ENCODE results near the gene UCK2. TPM values are rescaled to one million over a fixed set of nuclear protein-coding genes. Genes with fewer than 3 reads are reported as not detected.

Gene UCK2
- total RNA-seq, 1 experiment from 2014 or later: 77.9 TPM

DNA sequence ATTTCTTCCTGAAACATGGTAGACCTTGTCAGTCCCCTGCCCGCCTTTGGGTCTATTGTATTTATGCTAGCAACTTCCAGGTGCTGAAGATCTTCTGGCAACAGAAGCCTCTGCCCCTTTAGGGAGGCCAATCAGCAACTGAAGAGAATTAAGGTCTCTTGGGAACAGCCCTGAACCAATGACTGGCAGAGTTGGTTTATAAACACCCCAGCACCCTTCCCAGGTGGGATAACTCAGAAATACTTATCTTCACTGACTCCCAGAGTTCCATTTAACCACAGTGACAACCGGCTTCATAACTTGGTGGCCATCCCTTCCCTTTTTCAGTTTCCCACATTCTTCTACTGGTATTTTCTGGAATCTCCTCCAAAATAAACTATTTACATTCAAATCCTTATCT is 31.5 kb upstream of the UCK2 start:
- H3K4me1 Mint-ChIP-seq: no peaks in the 10 kb centered on the region

More for the DNA sequence above, 31.5 kb upstream of the UCK2 start:
- WGBS (ENCODE audit: extremely low coverage, insufficient read length, low lambda C conversion rate): no CpG with 5 or more reads among the region's 2 CpGs
- Histone ChIP-seq H3K18ac (ENCODE audit: insufficient read length, low read depth, low read length) (no peak overlapping the region), H3K23ac (ENCODE audit: insufficient read length, low read depth, low read length) (no peak overlapping the region), H3K79me1 (ENCODE audit: insufficient read depth, low read depth, low read length, poor library complexity, severe bottlenecking) (no peaks in the 10 kb centered on the region), H4K8ac (replicated peaks; ENCODE audit: insufficient read length, low read depth, low read length) (no peak overlapping the region), H2BK120ac (ENCODE audit: low read depth, low read length, poor library complexity, severe bottlenecking) (no peak overlapping the region), H3T11ph (ENCODE audit: low read length) (no peak overlapping the region), H3K27ac (ENCODE audit: insufficient read length, low read depth, low read length) (no peak overlapping the region), H3K4me1 (ENCODE audit: insufficient read depth, low read length) (no peaks in the 10 kb centered on the region), H4K91ac (ENCODE audit: insufficient read length, low read depth, low read length) (no peak overlapping the region), H2BK12ac (ENCODE audit: insufficient read length, low read depth, low read length) (no peak overlapping the region), H4K20me1 (ENCODE audit: control insufficient read depth, insufficient read depth, insufficient read length) (no peaks in the 10 kb centered on the region), H2AFZ (ENCODE audit: low read length) (no peak overlapping the region), H2AK5ac (ENCODE audit: insufficient read length, low read length) (no peak overlapping the region), H2BK20ac (ENCODE audit: low read depth, low read length, poor library complexity, severe bottlenecking) (no peak overlapping the region), H3K4ac (ENCODE audit: low read depth, low read length) (no peak overlapping the region), H3K4me2 (ENCODE audit: insufficient read depth, insufficient read length, low read length) (no peak overlapping the region), H3K9ac (ENCODE audit: extremely low read depth, insufficient read length, low read length) (no peak overlapping the region), H3K27me3 (ENCODE audit: insufficient read depth, low read length) (no peaks in the 10 kb centered on the region), H2BK15ac (ENCODE audit: low read depth, low read length) (no peak overlapping the region), H3K56ac (ENCODE audit: insufficient read length, low read depth, low read length) (no peak overlapping the region), H3K23me2 (ENCODE audit: insufficient read length, low read depth, low read length, poor library complexity, severe bottlenecking) (no peaks in the 10 kb centered on the region), H3K14ac (ENCODE audit: insufficient read depth, low read length) (no peak overlapping the region), H3K9me3 (ENCODE audit: control insufficient read depth, low read depth, low read length) (no peaks in the 10 kb centered on the region), H2BK5ac (ENCODE audit: insufficient read length, low read length) (no peak overlapping the region), H4K5ac (ENCODE audit: insufficient read length, low read depth, low read length) (no peak overlapping the region), H3K79me2 (ENCODE audit: insufficient read depth, low read length) (no peaks in the 10 kb centered on the region)
- TF ChIP-seq, protein P1, sequence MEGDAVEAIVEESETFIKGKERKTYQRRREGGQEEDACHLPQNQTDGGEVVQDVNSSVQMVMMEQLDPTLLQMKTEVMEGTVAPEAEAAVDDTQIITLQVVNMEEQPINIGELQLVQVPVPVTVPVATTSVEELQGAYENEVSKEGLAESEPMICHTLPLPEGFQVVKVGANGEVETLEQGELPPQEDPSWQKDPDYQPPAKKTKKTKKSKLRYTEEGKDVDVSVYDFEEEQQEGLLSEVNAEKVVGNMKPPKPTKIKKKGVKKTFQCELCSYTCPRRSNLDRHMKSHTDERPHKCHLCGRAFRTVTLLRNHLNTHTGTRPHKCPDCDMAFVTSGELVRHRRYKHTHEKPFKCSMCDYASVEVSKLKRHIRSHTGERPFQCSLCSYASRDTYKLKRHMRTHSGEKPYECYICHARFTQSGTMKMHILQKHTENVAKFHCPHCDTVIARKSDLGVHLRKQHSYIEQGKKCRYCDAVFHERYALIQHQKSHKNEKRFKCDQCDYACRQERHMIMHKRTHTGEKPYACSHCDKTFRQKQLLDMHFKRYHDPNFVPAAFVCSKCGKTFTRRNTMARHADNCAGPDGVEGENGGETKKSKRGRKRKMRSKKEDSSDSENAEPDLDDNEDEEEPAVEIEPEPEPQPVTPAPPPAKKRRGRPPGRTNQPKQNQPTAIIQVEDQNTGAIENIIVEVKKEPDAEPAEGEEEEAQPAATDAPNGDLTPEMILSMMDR (conservative IDR thresholded peaks at IDR 0.05): no peak
- H3K27ac Mint-ChIP-seq: no peak overlapping the region
- H3K27me3 Mint-ChIP-seq (ENCODE audit: low read depth): peaks cover 1% of the 10 kb centered on the region
- H3K9me3 Mint-ChIP-seq: peaks cover 10 to 13% of the 10 kb centered on the region in 2 experiments
- peaks cover 0 to 4% (median 0%) of the 10 kb centered on the region in 3 experiments; a peak in 2 of 7 replicates for H3K36me3 Mint-ChIP-seq (ENCODE audit: insufficient read depth in 1 of 3, low read depth in 3 of 3)
- no peak for DNase-seq
- no peak overlapping the region for H3K4me3 Mint-ChIP-seq
